GM18526 (cell line): ENCODE measurements around the gene ARHGAP30.

Experiments used
- POLR2A ChIP-seq: IDR thresholded peaks from 3 replicates; pipeline ENCODE4 v1.6.1; 2011; ENCODE audit not compliant: insufficient read length; ENCODE audit errors: extremely low read depth

The ARHGAP30 gene

DNA sequence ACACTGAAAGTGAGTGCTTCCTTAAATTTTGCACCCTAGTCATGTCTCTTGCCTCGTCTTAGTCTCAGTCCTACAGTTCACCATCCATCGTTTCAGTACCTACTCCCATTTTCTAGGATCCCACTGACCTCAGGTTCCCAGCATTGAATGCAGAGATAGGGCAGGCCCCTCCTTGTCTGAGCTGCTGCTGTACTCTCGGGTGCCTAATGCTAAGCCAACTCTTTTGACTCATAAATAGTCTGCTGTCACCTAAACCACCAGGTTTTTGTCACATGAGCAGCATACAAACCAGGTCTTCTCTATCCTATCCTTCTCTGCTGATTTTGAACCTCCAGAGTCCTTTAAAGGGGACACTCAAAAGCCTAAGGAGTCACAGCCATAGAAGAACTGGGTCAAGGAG is 3.0 kb downstream of the ARHGAP30 start:
- no peak for TF ChIP-seq POLR2A

DNA sequence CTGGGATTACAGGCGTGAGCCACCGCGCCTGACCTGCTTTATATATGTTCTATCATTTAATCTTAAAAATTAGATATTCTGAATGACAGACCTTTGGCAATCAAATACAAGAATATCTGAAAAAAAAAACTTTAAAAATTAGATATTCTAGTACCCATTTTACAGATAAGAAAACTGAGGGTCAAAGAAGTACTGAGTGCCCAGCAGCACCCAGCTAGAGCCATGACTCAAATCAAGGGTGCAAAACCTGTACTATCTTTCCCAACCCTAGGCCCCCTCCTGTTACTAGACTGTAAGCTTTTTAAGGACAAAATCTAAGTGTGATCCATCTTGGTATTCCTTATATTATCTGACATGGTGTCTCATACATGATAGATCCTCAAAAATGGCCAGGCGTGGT is 8.3 kb downstream of the ARHGAP30 start:
- no peak for TF ChIP-seq POLR2A

DNA sequence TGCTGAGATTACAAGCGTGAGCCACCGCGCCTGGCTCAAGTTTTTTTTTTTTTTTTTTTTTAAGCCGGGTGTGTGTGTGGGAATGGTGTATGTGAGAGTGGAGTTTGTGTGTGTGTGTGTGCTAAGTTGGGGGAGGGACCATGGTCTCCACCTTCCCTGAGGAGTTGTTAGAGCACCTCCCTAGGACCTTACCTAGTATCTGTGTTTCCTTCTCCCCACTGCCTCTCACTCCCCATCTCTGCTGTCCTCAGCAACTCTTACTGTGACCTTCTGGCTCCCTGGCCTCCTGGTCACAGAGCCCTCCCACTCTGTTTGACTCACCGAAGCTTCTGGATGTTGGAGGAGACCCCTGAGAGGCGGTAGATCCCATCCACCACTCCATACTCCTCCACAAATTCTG is 10.4 kb downstream of the ARHGAP30 start:
- no peak for TF ChIP-seq POLR2A

DNA sequence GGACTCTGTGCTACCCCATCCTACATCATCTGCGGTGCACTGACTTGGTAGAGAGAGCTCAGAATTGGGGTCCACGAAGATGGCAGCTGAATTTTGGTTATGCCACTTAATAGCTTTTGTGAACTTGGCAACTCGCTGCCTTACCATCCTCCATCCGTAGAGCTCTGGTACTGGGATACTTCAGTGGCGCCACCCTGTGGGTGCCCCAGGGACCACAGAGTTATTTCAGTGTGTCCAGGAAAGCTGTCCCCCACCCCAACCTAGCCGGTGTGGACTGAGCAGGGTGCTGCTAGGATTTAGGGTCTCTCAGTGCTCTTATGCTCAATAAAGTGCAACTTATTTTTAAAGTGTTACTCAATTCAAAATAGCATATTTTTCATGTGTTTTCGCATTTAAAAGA is 14.9 kb downstream of the ARHGAP30 start:
- TF ChIP-seq POLR2A, result no peak

DNA sequence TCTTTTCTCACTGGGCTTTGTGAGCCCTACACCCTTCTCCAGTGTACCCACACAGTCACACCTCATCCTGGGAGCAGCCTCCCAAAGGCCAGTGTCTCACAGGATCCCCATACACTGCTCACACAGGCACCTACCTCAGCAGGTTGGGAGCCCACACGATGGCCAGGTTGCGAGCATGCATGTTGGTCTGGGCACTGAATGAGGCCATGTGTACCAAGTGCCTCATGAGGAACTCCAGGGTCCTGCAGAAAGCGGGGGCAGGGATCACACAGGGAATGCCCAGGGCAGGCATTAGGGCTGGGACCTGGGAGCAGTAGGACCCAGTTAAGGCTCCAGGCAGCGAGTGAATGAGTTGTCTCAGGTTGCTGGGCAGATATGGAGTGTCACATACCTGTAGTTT is 15.5 kb downstream of the ARHGAP30 start:
- TF ChIP-seq POLR2A, result no peak

DNA sequence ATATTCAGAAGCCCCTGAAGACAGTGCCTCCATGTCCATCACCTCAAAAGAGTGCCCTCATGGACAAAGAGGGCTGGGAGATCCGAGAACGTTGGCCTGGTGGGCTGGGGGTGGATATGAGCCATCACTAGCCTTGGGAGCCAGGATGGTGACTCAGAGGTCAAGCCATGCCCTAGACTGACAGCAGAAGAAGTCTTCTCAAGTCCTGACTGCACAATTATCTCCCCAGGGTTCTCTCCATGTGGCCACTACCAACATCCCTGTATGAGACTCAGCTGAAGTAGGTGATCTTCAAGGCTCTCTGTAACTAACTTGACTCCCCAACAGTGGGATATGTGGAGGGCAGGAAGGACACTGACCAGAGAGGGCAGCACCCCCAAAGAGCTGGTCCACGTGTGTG is 16.8 kb downstream of the ARHGAP30 start:
- no peak for TF ChIP-seq POLR2A

DNA sequence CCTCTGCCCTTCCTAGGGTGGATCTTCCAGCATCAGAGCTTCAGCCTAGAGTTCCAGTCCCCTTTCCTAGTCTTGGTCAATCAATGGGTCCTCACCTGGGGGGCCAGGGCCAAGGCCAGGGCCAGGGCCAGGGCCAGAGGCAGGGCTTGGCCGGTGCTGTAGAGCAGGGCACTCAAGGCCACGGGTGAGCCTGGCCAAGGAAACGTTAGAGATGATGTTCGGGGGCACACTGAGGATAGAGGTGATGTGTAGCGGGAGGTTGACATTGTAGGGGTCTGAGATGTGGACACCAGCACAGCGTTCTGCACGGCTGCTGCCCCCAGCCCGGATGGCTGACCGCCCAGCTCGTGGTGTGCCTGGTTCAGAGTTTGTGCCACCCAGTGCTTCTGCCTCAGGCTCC is 18.5 kb downstream of the ARHGAP30 start:
- no peak for TF ChIP-seq POLR2A

DNA sequence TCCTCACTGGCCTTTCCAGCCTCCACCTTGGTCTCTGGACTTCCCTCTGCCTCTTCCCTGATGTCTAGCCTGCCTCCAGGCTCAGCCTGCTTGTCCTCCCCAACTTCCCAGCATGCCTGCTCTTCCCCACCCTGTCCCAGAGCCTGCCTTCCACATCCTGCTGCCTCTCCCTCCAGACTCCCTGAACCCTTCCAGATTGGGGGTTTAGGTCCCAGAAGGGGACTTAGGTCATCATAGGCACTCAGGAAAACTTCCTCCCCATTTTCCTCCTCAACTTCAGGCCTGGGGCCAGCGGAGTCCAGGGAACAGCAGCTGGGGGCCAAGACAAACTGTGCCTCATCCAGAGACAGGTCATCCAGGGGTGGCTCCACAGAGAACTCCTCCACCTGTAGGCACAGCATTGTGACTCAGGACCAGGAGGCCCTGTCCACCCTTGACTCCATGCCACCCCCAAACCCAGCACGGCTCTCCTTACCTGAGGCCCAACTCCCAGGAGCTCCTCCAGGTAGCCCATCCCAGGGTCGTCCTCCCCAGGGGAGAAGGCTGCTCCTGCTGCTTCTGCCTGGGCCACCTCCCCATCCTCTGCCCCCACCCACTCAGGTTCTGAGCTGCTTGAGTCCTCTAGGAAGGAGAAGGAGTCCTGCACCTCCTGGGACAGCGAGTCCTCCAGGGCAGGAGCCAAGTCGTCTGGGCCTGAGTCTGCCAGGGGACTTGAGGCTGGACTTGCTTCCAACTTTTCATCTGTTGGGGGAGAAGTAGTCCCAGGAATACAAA is 20.6 kb downstream of the ARHGAP30 start:
- TF ChIP-seq POLR2A, result no peak

DNA sequence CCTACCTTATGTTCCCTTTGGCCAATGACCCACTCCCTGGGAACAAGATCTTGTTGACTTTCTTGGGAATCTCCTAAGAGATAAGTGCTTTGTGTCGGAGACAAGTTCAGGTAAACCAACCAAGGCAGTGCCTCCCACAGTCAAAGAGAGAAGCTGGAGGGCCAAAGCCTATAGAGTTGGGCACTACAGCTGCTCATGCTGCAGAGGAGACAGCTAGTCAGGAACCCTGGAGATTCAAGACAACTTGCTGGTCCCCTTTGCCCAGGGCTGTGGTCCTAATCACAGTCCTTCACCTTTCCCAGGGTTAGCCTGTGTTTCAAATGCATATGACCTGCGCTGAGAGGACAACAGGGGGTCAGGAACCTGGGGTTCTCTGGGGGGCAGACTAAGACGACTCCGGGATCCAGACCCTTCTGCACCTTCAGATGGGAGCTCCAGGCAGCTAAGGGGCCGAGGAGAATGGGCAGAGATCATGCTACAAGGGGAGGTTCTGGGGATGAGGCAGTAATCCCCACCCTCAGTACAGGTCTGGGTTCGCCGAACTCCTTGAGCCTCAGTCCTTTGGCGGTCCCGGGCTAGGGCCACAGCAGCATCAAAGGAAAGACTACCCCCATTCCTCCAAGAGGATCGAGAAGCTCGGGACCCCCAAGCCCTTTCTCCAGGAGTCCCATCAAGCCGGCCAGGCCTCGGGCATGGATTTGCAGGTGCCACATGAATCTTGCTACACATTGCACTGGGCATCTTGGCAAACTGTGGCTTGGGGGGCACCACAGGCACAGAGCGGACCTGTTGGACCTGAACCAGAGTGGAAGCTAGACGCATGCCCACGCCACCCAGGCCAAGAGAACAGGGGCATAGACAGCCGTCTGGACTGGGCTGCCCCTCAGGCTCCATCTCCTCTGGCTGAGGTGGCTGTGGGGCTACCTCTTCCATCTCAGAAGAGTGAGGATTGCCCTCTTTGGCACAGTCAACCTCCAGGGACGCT is 22.0 kb downstream of the ARHGAP30 start:
- no peak for TF ChIP-seq POLR2A

DNA sequence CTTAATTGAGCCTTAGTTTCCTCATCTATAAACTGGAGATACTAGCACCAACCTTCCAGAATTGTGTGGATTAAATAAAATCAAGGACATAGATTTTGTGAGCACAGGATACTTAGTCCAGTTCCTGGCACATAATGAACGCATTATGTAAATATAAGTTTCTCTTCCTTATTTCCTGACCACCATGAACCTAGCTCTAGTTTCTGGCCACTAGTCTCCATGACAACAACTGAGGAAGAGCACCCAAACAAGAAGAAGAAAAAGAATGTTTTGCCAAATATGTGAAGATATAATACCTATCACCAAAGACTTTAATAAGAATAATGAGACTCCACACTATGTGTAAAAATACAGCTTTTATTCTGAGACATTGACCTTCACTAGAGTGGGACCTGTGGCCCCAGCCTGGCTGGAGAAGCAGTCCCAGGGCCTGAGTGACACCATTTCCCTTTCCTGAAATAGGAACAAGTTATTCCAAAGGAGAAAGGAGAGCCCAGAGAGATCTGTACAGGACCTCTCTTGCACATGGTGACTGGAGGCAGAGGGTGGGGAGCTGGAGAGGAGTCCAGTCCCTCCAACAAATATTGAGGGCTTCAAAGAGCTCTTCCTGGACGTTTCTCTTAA is 23.0 kb downstream of the ARHGAP30 start:
- TF ChIP-seq POLR2A, result no peak

DNA sequence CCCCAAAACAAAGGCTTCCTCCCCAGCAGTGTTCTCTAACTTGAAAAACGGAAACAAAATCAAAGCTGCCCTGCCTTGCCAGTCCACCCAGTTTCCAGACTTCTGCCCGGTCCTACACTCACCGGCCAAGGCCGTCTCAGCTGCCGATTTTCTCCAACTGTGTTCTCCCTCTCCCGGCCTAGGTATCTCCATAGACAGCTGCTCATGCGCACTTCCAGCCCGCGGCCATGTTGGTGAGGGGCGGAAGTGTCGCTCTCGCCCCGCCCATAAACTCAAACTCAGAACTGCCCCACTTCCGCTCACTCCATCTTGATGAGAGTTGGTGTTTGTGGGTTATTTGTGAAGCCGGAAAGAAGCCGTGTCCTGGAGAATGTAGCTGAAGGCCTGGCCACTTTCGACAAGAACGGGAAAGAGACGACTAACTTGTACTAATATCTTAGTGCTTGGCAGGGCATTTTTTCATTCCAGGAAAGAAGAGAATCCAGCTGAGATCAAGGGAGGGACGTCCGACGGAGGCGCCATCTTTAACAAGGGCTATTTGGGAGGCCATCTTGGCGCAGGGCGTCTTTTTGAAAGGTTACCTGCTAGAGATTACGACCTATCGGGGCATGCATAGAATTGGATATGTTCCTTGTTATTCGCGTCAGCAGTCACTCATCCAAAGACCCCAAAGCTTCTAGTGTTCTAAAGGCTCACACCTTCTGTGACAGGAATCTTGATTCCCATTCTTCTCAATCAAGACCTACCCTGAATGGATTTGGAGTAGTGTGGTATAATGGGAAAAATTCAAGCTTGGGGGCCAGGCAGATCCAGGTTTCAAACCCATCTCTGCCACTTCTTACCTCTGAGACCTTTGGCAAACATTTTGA is 23.7 kb downstream of the ARHGAP30 start, which contains the start of gene USF1:
Gene USF1, minus strand, starts transcription at position 242 of the 869 bp plus-strand sequence. CDS start 2,702 bp downstream, outside the sequence.
- peak; percentile 61 for TF ChIP-seq POLR2A

DNA sequence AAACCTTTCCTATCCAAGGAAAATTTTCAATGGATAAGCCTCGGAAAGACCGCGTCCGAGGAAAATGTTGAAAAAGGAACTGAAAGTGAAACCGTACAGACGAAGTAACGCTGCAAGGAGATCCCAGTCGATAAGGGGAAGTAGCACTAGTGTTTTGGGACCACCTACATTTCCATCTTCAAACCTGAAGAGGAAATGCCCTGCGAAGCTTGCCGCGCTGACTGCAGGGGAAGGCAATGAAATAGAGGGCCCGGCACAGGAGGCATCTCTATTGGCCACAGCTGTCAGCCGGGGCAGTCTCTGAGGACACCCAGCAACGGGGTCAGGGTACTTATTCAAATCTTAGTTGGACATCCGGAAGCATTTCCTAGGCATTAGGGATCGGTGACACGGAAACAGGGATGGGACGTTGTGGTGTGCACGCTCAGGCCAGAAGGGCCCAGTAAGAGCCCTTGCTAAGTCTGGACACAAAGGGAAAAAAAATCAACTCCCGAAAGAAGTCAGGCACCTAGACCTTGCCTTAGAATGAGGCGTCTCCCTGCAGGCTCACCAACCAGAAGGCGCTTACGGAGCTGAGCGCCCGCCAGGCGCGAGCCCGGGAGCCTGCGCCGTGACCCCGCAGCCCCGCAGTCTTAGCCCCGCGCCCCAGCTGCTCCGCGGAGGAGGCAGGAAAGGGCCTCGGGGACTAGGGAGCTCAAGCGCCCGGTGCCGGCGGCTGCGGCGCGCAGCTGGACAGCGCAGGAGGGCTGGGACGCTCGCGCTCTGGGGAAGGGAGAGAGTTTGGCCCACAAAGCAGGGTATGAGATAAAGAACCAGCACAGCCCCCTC is 24.6 kb downstream of the ARHGAP30 start:
- TF ChIP-seq POLR2A, result peak; percentile 56

DNA sequence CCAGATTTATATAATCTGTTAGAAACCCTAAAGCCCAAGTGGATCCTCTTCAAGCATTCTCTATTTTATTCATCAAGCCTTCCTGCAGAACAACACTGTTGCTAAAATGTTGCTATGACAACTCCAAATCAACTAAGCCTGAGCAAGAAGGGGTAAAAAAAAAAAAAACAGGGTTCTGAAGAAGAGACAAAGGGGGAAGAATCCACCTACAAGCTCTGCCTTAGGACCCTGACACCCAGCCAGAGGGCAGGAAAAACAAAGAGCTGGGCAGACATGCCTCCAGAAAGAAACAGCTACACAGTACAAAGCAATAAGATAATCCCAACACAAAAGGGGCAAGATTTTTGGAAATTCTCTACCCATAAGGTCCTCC is 25.2 kb downstream of the ARHGAP30 start:
- TF ChIP-seq POLR2A, result no peak

DNA sequence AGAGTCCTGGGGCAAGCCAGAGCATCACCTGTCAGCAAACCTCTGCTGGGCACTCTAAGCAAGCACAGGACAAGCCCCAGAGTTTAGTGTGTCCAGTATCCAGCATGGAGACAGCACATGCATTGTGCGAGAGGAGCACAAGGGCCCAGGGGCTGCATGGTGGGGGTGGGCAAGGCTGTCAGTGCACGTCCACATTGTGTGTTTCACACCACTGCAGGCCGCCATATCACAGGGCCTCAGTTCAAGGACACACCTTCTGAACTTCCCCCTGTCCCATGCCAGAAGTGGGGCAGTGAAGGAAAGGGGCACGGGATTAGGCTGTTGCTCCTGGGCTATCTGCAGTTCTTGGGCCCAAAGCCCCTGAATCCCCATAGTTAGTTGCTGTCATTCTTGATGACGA is 30.1 kb downstream of the ARHGAP30 start:
- TF ChIP-seq POLR2A, result no peak
